ENCODE data around the gene SECTM1.
"Not testable (repeated sequence)": the region's sequence is repeated elsewhere in the genome, so short reads cannot be mapped to it uniquely, and the experiment has no call there.

SECTM1 gene

GRCh38 chr17:82366749-82367148, 33.2 kb upstream of the SECTM1 start:
- Histone ChIP-seq H3K9me3 (ENCODE audit: control insufficient read depth, low read length) (no peaks in the 10 kb centered on the region), H3K9ac (no peak overlapping the region), H3K27me3 (ENCODE audit: control insufficient read depth, insufficient read depth, low read length) (peaks cover 9% of the 10 kb centered on the region), H3K4me3 (ENCODE audit: low read depth, low read length) (no peak overlapping the region), H3K27ac (no peak overlapping the region), H3K4me2 (ENCODE audit: low read length) (no peak overlapping the region), H3K4me1 (peaks cover 6% of the 10 kb centered on the region), H3K36me3 (ENCODE audit: control insufficient read depth, insufficient read depth, low read length) (no peaks in the 10 kb centered on the region), H3K79me2 (no peaks in the 10 kb centered on the region), H2AFZ (no peak overlapping the region)
- no peak for TF ChIP-seq CTCF (IDR thresholded peaks at IDR 0.05)

GRCh38 chr17:82365606-82366295, 32.2 kb upstream of the SECTM1 start:
- Histone ChIP-seq H3K4me1 (peaks cover 3% of the 10 kb centered on the region), H3K9me3 (ENCODE audit: control insufficient read depth, low read length) (no peaks in the 10 kb centered on the region), H3K4me2 (ENCODE audit: low read length) (no peak overlapping the region), H3K27me3 (ENCODE audit: control insufficient read depth, insufficient read depth, low read length) (peaks cover 2% of the 10 kb centered on the region), H2AFZ (no peak overlapping the region), H3K79me2 (no peaks in the 10 kb centered on the region), H3K36me3 (ENCODE audit: control insufficient read depth, insufficient read depth, low read length) (no peaks in the 10 kb centered on the region), H3K9ac (no peak overlapping the region), H3K27ac (no peak overlapping the region), H3K4me3 (ENCODE audit: low read depth, low read length) (no peak overlapping the region)
- TF ChIP-seq CTCF (IDR thresholded peaks at IDR 0.05): no peak

GRCh38 chr17:82361885-82362633, 28.5 kb upstream of the SECTM1 start:
- no peak overlapping the region for H3K27ac ChIP-seq
- H2AFZ ChIP-seq: no peak overlapping the region
- H3K4me1 ChIP-seq: no peaks in the 10 kb centered on the region
- no peak overlapping the region for H3K9ac ChIP-seq
- no peaks in the 10 kb centered on the region for H3K27me3 ChIP-seq (ENCODE audit: control insufficient read depth, insufficient read depth, low read length)
- no peaks in the 10 kb centered on the region for H3K79me2 ChIP-seq
- H3K36me3 ChIP-seq (ENCODE audit: control insufficient read depth, insufficient read depth, low read length): no peaks in the 10 kb centered on the region
- no peak for TF ChIP-seq CTCF (IDR thresholded peaks at IDR 0.05)
- no peak overlapping the region for H3K4me2 ChIP-seq (ENCODE audit: low read length)
- H3K9me3 ChIP-seq (ENCODE audit: control insufficient read depth, low read length): no peaks in the 10 kb centered on the region
- no peak overlapping the region for H3K4me3 ChIP-seq (ENCODE audit: low read depth, low read length)

GRCh38 chr17:82359451-82360074, 26.0 kb upstream of the SECTM1 start:
- H2AFZ ChIP-seq; H3K27me3 ChIP-seq (ENCODE audit: control insufficient read depth, insufficient read depth, low read length); H3K27ac ChIP-seq; H3K36me3 ChIP-seq (ENCODE audit: control insufficient read depth, insufficient read depth, low read length); H3K4me3 ChIP-seq (ENCODE audit: low read depth, low read length); H3K9me3 ChIP-seq (ENCODE audit: control insufficient read depth, low read length); H3K79me2 ChIP-seq; H3K4me1 ChIP-seq; H3K4me2 ChIP-seq (ENCODE audit: low read length); H3K9ac ChIP-seq: not testable (repeated sequence)
